Measurements from ENCODE around the gene ANTXR1.
"Not testable (repeated sequence)": the region's sequence is repeated elsewhere in the genome, so short reads cannot be mapped to it uniquely, and the experiment has no call there.

The ANTXR1 gene

GRCh38 chr2:69173706-69174105 lies 160.7 kb downstream of the ANTXR1 start (continued):
- TF ChIP-seq, protein P1, sequence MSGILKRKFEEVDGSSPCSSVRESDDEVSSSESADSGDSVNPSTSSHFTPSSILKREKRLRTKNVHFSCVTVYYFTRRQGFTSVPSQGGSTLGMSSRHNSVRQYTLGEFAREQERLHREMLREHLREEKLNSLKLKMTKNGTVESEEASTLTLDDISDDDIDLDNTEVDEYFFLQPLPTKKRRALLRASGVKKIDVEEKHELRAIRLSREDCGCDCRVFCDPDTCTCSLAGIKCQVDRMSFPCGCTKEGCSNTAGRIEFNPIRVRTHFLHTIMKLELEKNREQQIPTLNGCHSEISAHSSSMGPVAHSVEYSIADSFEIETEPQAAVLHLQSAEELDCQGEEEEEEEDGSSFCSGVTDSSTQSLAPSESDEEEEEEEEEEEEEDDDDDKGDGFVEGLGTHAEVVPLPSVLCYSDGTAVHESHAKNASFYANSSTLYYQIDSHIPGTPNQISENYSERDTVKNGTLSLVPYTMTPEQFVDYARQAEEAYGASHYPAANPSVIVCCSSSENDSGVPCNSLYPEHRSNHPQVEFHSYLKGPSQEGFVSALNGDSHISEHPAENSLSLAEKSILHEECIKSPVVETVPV (CRISPR knock-in tag; IDR thresholded peaks at IDR 0.05) = no peak

DNA sequence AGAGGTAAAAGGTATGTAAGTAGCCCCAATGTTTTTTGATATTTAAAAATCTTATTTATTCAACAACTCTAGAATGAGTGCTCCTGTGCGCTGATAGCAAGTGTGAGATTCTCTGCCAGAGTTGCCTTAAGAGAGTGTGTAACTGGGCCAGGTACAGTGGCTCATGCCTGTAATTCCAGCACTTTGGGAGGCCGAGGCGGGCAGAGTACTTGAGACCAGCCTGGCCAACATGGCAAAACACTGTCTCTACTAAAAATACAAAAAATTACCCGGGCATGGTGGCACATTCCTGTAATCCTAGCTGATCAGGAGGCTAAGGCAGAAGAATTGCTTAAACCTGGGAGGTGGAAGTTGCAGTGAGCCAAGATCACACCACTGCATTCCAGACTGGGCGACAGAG lies 161.2 kb downstream of the ANTXR1 start:
- ATAC-seq = not testable (repeated sequence)

DNA sequence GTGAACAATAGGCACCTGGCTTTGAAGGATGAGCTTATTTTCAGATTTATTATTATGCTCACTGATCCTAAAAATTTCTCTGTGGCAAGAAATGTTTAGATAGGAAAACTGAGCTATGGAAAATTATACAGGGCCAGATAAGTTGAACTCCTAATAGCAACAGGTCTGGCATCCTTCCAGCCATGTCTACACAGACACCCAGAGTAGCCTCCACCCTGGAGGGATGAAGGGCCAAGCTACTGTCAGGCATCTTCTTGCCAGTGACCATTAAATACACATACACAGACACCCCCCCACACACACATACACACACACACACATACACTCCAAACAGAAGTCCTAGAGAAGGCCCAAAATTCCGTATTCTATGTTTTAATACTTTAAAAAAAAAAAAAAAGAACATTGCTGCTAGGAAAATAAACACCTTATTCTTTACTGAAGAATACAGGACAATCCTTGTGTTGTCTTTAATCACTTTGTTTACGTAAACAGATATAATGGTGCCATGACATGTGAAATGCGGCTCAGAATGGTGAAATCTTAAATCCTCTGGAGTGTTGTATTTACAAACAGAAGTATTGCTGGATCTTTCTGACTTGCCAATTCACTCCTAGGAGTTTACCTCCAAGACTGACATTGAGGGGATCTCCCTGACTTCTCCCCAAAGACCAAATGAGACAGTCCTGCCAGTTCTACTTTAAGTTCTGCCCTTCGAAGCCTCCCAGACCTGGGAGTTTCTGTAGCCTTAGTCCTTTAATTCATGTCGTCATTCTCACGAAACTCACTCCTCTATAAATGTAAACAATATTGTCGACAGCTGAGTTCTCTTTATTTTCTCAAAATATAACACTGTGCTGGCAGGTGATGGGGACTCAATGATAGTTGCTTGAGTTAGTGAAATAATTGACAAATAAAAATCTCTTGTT lies 163.1 kb downstream of the ANTXR1 start:
- TF ChIP-seq ZC3H10 (CRISPR knock-in tag; IDR thresholded peaks at IDR 0.05) = no peak
- TF ChIP-seq ESRRG (CRISPR knock-in tag; IDR thresholded peaks at IDR 0.05) = no peak
- TF ChIP-seq ZFP3 (CRISPR knock-in tag; IDR thresholded peaks at IDR 0.05) = no peak
- no peak for TF ChIP-seq BACH2 (CRISPR knock-in tag; IDR thresholded peaks at IDR 0.05; ENCODE audit: borderline replicate concordance)
- no peak for TF ChIP-seq SNAI2 (CRISPR knock-in tag; IDR thresholded peaks at IDR 0.05)
- TF ChIP-seq, protein P2, sequence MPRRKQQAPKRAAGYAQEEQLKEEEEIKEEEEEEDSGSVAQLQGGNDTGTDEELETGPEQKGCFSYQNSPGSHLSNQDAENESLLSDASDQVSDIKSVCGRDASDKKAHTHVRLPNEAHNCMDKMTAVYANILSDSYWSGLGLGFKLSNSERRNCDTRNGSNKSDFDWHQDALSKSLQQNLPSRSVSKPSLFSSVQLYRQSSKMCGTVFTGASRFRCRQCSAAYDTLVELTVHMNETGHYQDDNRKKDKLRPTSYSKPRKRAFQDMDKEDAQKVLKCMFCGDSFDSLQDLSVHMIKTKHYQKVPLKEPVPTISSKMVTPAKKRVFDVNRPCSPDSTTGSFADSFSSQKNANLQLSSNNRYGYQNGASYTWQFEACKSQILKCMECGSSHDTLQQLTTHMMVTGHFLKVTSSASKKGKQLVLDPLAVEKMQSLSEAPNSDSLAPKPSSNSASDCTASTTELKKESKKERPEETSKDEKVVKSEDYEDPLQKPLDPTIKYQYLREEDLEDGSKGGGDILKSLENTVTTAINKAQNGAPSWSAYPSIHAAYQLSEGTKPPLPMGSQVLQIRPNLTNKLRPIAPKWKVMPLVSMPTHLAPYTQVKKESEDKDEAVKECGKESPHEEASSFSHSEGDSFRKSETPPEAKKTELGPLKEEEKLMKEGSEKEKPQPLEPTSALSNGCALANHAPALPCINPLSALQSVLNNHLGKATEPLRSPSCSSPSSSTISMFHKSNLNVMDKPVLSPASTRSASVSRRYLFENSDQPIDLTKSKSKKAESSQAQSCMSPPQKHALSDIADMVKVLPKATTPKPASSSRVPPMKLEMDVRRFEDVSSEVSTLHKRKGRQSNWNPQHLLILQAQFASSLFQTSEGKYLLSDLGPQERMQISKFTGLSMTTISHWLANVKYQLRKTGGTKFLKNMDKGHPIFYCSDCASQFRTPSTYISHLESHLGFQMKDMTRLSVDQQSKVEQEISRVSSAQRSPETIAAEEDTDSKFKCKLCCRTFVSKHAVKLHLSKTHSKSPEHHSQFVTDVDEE (CRISPR knock-in tag; IDR thresholded peaks at IDR 0.05) = no peak
- no peak for TF ChIP-seq GLIS3 (CRISPR knock-in tag; IDR thresholded peaks at IDR 0.05)
- no peak for TF ChIP-seq ZNF565 (CRISPR knock-in tag; conservative IDR thresholded peaks at IDR 0.05; ENCODE audit: low read depth)
- no peak for TF ChIP-seq PPARA (CRISPR knock-in tag; IDR thresholded peaks at IDR 0.05; ENCODE audit: borderline replicate concordance)
- TF ChIP-seq, protein P3, sequence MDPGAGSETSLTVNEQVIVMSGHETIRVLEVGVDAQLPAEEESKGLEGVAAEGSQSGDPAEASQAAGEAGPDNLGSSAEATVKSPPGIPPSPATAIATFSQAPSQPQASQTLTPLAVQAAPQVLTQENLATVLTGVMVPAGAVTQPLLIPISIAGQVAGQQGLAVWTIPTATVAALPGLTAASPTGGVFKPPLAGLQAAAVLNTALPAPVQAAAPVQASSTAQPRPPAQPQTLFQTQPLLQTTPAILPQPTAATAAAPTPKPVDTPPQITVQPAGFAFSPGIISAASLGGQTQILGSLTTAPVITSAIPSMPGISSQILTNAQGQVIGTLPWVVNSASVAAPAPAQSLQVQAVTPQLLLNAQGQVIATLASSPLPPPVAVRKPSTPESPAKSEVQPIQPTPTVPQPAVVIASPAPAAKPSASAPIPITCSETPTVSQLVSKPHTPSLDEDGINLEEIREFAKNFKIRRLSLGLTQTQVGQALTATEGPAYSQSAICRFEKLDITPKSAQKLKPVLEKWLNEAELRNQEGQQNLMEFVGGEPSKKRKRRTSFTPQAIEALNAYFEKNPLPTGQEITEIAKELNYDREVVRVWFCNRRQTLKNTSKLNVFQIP (CRISPR knock-in tag; IDR thresholded peaks at IDR 0.05; ENCODE audit: borderline replicate concordance, low read depth) = no peak
- no peak for TF ChIP-seq ZFP30 (CRISPR knock-in tag; IDR thresholded peaks at IDR 0.05)
- TF ChIP-seq TOX (CRISPR knock-in tag; IDR thresholded peaks at IDR 0.05; ENCODE audit: borderline replicate concordance) = no peak
- no peak for TF ChIP-seq ZNF70 (CRISPR knock-in tag; IDR thresholded peaks at IDR 0.05)
- TF ChIP-seq RARB (CRISPR knock-in tag; IDR thresholded peaks at IDR 0.05) = no peak
- TF ChIP-seq CREB5 (CRISPR knock-in tag; IDR thresholded peaks at IDR 0.05; ENCODE audit: low read depth) = no peak
- ATAC-seq = no peak

DNA sequence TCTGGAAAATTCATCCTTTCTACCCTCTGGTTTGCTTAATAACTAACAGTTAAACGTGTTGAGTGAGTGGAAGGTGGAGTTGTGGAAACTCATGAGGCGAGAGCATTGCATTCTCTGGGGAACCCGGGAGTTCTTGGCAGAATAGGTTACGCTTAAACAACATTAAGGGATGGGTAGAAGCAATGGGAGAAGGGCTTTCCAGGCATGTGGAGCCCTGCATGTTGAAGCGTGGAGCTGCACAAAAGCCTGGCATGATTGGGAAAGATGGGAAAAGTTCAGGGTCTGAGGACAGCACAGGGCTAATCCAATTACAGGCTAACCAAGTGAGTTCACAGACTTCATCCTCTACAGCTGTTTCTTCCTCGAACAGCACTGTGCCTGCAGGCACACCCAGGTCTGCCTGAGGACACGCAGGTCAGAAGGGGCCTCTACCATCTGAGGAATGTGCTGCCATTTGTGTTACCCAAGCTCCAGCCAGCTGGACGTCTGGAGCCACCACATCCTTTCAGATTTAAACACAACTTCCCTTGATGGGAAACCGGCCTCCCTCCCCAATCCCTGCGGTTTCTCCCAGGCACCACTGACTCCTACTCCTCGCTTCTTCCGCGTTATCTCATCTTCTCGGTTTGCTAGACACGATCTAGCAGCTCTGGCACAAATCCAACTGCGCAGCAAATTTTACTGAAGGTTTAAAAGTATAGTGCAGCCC lies 164.2 kb downstream of the ANTXR1 start:
- no peak for TF ChIP-seq ZC3H10 (CRISPR knock-in tag; IDR thresholded peaks at IDR 0.05)
- peak; percentile 53 for TF ChIP-seq ISL1 (CRISPR knock-in tag; IDR thresholded peaks at IDR 0.05)
- peak; percentile 64 for TF ChIP-seq ZFP3 (CRISPR knock-in tag; IDR thresholded peaks at IDR 0.05)
- TF ChIP-seq SNAI2 (CRISPR knock-in tag; IDR thresholded peaks at IDR 0.05) = peak; percentile 82; the same call in 1 of the 2 replicates
- peak; percentile 54; the same call in 1 of the 2 replicates for TF ChIP-seq TCF4 (CRISPR knock-in tag; IDR thresholded peaks at IDR 0.05; ENCODE audit: borderline replicate concordance)
- TF ChIP-seq CREB5 (CRISPR knock-in tag; IDR thresholded peaks at IDR 0.05; ENCODE audit: low read depth) = 0 out of 2 replicates have a peak, but pooled peaks have one; percentile 19
- peak; percentile 78 for ATAC-seq
